GM21619 (cell line): ENCODE results near the gene UBAP1L.
"Not testable (repeated sequence)": the region's sequence is repeated elsewhere in the genome, so short reads cannot be mapped to it uniquely, and the experiment has no call there.

Source experiments
- ATAC-seq: cut with Tn5 transposase; IDR thresholded peaks from one replicate; pipeline ENCODE4 v1.9.1; 2021; ENCODE audit not compliant: unreplicated experiment

UBAP1L gene

DNA sequence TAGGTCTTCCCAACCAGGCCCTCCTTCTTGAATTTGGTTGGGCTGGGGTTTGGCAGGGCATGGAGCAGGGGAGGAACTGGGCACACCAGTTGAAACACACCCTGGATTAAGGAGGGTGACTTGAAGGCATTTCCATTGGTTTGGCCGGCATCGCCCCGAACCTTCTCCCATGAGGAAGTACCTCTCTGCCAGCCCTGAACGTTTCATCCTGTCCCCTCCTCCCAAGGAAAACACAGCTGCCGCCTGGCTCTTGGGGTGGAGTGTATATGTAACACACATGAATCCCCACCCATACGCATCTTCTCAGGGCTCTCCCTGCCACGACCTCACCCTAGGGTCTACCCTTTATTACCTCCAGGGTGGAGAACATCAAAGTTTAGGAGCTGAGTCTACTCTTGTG lies 14.6 kb downstream of the UBAP1L start:
- ATAC-seq = no peak

DNA sequence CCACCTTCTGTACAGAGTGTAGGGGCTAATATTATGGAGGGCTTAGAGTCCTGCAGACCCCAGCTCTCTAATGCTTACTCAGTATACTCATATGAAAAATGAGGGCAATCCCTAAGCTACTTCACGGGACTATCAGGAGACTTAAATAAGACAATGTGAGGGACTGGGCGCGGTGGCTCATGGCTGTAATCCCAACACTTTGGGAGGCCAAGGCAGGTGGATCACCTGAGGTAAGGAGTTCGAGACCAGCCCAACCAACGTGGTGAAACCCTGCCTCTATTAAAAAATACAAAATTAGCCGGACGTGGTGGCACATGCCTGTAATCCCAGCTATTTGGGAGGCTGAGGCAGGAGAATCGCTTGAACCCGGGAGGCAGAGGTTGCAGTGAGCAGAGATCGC lies 15.2 kb downstream of the UBAP1L start:
- ATAC-seq = not testable (repeated sequence)

DNA sequence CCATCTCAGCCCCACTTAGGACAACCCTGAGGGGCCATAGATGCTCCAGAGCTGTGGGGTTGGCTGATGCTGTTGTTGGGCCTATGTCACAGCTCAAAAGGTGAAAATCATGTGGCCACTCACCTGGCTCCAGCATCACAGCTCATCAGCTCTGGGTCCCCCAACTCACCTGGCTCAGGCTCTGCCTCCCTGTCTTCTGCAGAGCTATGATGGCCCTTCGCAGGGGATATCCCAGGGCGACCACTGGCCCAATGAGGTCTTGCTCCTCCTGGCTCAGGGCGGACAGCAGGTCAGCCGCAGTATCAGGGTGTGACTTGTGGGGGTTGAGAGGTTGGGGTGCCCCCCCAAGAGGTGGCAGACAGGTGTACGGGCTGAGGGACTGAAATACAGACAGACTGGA lies 15.7 kb downstream of the UBAP1L start:
- no peak for ATAC-seq

DNA sequence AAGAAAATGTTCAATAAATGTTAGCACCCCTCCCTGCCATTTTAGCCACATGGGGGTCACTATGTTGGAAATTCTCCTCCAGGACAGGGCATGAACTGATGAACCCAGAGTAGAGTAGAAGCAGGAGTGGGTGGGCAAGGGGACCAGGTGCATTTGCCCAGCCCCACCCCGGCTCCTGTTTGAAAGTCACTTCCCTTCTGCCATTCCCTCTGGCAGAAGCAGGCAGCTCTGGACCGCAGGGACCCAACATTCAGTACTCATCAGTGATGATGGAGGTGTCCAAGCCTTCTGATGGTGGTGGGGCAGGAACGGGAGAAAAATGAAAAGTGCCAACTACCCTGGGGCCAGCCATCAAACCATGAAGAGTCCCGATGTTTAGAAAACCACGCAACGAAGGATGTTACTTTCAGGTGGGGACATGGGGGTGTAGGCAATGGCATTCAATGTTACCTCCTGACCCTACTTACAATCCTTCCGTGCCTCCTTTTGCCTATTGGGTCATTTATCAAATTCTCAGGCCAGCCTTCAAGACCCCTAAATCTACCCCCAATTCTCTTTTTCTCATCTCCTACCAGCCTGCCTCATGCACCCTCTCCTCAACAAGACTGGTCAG lies 17.2 kb downstream of the UBAP1L start:
- ATAC-seq = no peak

DNA sequence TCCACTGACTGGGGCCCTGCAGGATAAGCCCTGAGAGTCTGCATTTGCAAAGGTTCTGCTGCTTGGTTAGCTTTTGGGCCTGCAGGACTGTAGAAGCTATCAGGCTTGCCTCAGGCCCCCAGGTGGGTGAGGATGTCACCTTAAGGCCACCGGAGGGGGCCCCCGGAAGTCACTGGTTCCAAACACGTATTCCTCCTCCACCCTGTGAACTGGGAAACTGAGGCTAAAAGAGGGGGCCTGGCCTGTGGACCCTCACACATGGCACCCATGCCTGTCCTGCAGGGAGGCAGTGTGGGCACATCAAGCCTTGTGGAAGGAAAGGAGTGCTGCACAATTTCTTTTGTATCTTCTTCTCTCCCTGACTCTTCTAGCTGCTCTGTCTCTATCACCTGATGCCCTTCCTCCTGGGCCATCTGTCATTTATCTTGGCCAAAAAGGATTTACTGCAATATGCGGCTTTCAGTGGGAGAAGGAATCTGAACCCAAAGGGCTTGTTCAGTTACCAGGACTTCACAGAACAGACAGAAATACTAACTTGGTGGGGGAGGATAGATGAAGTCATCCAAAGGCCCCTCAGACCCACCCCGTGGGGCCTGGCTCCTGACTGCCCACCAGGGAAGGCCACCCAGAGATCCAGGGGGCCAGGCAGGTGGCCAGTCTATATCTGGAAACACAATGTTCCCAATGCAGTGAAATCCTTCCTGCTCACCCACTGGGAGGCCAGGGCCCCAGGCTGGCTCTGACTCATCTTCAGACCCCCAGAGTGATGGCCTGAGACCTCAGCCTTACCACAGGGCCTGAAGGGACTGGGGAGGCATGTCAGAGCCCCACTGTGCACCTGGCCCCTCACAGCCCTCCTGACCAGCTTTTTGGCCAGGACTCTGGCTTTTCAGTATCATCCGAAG lies 18.3 kb downstream of the UBAP1L start:
- no peak for ATAC-seq

DNA sequence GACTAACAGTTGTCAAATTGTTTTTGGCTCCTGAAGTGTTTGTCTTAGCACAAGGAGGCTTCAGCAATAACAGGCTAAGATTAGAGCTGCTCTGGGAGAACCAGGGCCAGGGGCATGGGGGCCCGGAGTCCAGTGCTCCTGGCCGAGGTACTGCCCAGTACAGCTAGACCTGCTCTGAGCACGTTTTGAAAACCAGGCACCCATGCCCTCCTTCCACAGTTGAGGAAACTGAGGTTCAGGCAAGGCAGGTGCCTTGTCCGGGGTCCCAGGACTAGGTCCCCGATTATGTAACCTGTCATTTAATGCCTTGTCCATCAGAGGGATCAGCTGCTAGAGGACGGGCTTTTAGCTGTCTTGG lies 19.3 kb downstream of the UBAP1L start:
- no peak for ATAC-seq

DNA sequence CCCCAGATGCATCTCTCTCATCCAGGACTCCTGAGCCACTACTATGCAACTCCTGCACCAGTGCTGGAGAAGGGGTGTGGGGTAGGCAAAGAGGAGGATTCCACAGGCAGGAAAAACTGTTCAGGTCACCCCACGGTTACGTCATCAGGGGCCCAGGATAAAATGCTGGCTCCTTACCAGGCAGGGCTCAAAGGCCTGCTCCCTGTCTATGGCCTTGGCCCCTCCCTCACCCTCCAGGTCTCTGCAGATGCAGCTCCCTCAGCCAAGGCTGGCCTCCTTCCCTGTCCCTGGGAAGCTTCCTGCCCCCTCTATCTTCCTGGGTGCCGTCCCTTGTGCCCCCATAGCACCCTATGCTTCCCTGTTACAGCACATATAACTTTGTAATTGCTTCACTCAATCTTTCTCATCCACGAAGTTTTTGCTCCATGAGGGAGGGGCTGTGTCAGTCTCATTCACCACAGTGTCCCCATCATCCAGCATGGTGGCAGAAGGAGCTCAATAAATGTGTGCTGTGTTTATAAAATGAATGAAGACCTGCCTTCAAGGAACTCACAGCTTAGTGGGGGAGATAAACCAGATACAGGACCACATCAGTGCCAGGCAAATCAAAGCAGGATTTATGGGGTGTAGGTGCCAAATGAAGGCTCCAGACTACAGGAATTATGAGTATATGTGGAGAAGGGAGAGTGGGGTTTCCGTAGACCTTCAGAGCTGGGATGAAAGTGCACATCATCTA lies 19.8 kb downstream of the UBAP1L start:
- ATAC-seq = no peak

DNA sequence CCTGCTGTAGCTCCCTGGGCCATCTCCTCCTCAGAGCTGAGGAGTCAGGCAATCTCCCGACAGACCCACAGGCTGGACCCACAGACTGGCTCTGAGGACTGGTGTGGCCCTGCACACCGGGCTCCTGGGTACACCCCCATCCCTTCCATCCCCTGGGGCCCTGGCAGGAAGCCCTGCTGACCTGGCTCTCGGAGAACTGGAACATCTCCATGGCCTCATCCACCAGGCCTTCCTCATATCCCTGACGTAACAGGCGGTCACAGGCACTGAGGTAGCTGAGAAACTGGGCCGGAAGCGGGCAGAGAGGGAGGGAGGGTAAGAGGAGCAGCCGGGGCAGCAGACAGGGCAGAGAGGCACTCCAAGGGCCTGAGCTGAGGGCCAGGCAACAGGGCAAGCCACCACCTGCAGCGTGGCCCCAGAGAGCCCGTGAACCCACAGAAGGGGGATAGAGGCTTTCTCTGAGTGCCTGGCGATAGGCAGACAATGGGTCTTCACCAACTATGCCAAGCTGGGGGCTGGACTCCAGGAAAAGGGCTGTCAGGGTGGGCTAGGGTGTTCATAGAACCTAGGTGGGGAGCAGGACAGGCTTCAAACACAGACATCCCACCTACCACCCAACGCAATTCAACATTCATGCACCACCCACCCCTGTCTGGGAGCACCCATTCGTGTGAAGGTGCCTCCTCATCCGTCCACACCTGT lies 20.6 kb downstream of the UBAP1L start:
- no peak for ATAC-seq

DNA sequence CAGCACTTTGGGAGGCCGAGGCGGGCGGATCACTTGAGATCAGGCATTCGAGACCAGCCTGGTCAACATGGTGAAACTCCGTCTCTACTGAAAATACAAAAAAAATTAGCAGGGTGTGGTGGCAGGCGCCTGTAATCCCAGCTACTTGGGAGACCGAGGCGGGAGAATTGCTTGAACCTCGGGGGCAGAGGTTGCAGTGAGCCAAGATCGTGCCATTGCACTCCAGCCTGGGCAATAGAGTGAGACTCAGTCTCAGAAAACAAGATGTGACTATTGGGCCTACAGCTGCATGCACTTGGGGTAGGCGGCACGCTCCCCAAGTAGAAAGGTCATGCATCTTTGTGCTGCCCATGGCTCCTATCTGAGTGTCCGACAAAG lies 21.2 kb downstream of the UBAP1L start:
- ATAC-seq = not testable (repeated sequence)

DNA sequence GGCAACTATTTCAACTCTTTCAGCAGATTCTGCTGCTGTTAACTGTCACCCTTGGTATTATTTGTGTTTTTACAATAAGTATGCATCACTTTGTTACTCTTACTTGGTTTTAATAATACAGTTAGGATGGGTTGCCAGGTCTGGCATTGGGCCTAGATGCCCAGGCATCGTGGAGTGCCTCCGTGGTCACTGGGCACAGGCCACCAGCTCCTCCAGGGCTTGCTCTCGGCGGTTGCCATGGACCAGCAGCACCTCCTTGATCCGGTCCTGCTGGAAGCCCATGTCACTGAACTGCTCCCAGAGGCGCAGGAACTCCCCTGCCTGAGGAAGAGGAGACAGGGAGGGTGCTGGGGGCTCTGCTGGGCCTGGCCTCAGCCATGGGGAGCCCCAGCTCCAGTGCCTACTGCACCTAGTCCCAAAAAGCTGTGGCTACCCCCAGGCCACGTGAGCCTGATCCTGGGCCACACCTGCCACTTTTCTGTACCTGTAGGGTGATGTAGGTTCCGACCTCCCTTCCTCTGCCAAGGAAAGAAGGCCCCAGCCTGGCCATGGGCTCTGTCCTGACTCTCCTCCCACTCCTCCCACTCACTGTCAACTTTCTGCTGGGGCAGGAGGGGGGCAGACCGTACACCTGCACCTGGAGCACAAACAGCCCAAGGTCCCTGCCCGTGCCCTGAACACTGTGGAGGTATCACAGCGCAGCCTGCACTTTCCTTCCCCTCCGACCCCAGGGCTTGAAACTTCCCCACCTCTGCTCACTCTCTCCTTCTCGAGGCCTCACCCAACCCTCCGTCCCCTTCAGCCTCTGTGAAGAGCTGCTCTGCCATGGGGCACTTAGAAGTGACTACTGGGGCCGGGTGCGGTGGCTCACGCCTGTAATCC lies 21.8 kb downstream of the UBAP1L start:
- ATAC-seq = no peak

DNA sequence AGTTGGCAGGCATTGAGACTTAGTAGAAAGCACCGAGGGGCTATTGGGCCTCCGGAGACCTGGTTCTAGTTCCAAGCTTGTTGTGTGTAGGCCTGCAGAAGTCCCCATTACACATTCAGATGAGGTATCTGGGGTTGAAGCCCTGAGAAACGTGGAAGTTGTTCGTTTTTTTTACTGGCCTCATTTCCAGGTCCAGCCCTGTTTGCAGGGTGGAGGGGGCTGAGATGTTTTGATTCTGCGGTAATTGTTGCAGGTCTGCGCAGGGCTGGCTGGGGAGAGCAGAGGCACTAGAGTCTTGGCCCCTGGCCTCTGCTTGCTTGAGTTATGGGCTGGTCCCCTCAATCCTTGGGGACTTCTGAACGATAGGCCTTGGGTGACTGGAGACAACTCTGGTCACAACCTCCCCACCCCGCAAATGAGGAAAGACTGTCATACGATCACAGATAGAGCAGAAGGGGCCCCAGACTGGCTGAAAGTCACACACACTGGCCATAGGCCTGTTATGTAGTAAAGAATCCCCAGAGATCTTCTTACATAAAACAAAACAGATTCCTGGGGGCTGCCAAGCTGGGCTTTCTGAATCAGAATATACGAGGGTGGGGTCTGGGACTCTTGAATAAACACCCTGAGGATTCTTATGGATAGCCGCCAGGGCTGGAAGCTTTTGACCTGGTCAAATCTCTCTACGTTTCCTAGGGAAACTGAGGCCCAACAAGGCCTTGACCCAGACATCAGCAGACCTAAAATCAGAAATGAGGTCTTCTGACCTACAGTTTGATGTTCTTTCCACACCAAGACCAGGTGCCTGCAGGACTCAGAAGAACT lies 22.8 kb downstream of the UBAP1L start:
- no peak for ATAC-seq

DNA sequence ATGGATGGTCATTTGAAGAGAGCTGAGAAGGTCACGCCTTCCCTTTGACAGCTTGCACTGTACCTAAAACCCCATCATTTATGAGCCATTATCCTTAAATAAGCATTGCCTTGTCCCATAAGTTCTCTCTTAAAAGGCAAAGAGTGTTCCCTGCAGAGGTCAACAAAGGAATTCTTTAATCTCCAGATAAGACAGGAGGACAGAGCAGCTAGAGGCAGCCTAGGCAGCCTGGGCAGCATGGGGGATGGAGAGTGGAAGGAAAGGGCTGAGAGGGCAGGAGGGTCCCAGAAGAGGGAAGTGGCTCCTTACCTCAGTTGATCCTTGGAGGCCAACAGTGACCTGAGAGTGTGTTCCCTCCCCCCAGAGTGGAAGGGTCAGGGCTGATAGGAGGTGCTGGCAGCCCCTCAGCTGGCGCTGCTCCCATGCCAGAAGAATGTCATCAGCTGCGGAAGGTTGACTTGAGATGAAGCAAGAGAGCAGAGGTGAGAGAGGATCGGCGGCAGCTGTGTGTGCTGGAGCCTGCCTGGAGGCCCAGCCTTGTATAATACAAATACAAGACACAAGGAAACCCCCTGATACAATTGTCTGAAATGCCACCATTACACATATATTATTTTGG lies 25.7 kb downstream of the UBAP1L start:
- no peak for ATAC-seq

DNA sequence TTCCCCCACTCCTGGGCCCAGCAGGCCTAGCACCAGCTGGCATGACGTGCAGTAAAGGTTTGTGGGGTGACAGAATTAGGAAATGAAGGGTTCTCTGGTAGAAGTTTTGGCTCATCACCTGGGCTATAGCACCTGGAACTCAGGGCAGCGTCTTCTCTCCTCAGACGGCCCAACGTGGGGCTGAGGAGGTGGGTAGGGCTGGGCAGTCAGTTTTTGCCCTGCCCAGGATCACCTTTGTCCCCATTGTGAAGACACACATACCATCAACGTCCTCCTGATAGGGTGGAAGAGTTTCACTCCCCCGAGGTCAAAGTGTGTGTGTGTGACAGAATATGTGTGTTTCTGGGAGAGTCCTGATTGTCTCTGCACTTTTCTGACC lies 26.4 kb downstream of the UBAP1L start:
- no peak for ATAC-seq

DNA sequence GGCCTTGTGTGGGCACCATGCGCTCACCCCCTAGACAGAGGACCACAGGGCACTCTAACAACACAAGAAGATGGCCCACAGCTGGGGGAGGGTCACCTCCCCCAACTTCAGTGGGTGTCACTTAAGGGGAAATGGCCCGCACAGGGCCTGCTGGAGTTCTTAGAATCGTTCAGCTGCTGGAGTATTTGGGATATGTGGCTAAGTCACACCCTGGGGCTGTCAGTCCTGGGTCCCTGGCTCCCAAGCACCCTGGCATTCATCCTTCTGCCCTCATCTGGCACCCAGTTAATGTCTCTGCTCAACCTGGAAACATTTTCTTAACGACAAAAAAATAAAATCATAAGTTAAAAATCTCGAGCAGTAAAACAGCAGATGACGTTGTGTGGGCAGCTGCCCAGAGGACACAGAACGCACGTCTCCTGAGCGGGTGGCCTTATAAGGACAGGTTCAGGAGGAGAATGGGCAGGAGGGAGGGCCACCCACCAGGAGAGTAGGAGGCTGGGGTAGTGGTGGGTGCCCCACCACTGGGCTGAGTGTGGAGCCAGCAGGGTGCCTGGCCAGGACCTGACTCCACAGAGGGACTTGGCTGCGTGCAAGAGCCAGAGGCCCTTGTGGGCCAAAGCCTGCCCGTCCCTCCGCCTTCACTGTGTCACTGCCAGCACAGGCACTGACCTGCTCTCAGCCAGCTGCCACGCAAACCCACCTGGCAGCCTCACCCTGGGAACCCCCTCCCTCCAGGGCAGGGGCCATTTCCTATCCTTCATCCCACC lies 26.9 kb downstream of the UBAP1L start:
- ATAC-seq = no peak

DNA sequence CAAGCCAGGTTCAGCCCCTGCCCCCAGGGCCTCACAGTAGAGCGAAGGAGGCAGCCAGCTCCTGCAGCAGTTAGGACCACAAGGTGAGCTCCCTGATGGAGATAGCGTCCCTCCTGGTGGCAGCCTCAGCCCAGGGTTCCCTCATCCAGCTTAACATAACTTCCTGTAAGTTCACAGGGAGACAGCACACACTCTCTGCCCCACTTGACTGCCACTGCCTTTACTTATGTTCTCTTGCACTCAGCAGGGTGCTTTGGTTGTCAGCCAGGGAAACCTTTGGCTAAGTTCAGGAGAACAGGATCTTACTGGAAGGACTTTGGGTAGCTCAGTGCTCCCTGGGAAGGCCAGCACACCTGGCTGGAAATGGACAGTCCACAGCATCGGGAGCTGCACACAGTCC lies 27.6 kb downstream of the UBAP1L start:
- no peak for ATAC-seq

DNA sequence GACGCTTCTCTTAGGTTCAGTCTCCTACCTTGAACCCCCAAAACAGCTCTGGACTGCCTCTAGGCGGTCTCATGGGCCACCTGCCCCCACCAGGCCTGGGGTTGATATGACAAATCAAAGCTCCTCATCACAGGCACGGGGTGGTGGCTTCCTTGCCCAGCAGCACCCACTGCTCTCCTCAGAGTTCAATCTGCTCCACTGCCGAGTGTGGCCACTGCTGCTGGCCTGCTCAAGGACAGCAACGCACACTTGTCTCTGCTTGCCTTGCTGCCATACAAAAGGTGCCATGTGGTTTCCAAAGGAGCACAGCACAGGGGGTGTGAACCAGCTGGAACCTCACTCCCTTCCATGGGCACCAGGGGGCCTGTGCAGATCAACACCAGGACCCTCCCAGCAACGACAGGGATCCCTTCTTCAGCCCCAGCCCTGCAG lies 28.3 kb downstream of the UBAP1L start:
- no peak for ATAC-seq

DNA sequence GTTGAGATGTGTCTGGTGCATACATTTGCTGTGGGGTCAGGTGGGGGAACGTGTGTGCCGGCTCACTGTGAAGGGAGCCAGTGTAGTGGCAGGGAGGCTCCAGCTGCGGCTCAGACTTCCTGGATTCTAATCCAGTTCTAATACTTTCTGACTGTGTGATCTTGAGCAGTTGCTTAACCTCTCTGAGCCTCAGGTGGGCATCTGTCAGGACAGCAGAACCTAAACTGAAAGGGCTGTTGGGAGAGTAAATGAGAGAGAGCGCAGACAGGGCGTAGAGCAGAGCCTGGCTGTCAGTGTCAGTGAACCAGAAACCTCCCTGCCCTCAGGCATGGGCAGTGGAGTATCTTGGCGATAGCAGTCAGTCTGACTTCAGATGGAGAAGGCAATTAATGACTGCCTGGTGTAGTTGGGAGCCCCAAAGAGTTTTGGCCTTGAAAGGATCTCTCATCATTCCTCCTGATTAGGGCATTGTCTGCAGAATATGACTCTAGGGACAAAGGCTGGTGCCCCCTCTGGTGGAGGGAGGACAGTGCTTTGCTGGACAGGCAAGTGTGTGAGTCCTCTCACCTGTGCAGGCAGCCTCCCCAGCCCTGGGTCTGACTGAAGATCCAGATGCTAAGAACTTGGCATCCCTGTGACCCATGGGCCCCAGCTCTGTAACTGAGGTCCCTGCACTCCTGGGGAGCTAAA lies 28.9 kb downstream of the UBAP1L start:
- no peak for ATAC-seq
